ENCODE measurements around the gene CCDC150.

Gene CCDC150

DNA sequence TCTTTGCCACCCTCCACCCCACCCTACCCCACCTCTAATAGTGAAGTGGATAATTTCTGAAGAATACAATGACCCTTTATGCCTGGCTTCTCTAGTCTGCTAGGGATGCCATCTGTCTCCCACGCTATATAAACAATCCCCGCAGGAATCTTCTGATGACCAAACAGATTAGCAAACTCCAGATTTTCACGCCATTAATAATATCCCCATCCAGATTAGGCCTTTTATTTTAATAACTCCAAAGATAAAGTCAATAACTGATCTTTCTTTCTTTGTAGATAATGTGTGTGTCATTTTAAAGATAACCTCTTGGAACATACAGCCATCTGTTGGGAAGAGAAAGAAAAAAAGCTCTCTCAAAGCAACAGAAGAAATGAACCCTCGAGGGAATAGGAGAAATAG lies 47.9 kb upstream of the CCDC150 start:
- Histone ChIP-seq H3K4me3 (replicated peaks; ENCODE audit: insufficient read depth, low read length) (no peak overlapping the region), H3K27me3 (ENCODE audit: insufficient read depth, poor library complexity, severe bottlenecking) (peaks cover 52% of the 10 kb centered on the region), H3K27ac (replicated peaks) (no peak overlapping the region)
- no peak for DNase-seq (ENCODE audit: low read depth in 1 of 2, low spot score in 1 of 2)
- TF ChIP-seq POLR2AphosphoS5 (IDR thresholded peaks at IDR 0.05; ENCODE audit: low read depth) (no peak), GABPA (IDR thresholded peaks at IDR 0.05; ENCODE audit: low read depth) (no peak), SPI1 (IDR thresholded peaks at IDR 0.05; ENCODE audit: borderline replicate concordance, low read depth) (no peak)
- TF ChIP-seq, protein P1, sequence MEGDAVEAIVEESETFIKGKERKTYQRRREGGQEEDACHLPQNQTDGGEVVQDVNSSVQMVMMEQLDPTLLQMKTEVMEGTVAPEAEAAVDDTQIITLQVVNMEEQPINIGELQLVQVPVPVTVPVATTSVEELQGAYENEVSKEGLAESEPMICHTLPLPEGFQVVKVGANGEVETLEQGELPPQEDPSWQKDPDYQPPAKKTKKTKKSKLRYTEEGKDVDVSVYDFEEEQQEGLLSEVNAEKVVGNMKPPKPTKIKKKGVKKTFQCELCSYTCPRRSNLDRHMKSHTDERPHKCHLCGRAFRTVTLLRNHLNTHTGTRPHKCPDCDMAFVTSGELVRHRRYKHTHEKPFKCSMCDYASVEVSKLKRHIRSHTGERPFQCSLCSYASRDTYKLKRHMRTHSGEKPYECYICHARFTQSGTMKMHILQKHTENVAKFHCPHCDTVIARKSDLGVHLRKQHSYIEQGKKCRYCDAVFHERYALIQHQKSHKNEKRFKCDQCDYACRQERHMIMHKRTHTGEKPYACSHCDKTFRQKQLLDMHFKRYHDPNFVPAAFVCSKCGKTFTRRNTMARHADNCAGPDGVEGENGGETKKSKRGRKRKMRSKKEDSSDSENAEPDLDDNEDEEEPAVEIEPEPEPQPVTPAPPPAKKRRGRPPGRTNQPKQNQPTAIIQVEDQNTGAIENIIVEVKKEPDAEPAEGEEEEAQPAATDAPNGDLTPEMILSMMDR (IDR thresholded peaks at IDR 0.05; ENCODE audit: insufficient read depth, low read length): no peak
- TF ChIP-seq, protein P2, sequence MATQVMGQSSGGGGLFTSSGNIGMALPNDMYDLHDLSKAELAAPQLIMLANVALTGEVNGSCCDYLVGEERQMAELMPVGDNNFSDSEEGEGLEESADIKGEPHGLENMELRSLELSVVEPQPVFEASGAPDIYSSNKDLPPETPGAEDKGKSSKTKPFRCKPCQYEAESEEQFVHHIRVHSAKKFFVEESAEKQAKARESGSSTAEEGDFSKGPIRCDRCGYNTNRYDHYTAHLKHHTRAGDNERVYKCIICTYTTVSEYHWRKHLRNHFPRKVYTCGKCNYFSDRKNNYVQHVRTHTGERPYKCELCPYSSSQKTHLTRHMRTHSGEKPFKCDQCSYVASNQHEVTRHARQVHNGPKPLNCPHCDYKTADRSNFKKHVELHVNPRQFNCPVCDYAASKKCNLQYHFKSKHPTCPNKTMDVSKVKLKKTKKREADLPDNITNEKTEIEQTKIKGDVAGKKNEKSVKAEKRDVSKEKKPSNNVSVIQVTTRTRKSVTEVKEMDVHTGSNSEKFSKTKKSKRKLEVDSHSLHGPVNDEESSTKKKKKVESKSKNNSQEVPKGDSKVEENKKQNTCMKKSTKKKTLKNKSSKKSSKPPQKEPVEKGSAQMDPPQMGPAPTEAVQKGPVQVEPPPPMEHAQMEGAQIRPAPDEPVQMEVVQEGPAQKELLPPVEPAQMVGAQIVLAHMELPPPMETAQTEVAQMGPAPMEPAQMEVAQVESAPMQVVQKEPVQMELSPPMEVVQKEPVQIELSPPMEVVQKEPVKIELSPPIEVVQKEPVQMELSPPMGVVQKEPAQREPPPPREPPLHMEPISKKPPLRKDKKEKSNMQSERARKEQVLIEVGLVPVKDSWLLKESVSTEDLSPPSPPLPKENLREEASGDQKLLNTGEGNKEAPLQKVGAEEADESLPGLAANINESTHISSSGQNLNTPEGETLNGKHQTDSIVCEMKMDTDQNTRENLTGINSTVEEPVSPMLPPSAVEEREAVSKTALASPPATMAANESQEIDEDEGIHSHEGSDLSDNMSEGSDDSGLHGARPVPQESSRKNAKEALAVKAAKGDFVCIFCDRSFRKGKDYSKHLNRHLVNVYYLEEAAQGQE (IDR thresholded peaks at IDR 0.05; ENCODE audit: insufficient replicate concordance, low read depth): no peak

DNA sequence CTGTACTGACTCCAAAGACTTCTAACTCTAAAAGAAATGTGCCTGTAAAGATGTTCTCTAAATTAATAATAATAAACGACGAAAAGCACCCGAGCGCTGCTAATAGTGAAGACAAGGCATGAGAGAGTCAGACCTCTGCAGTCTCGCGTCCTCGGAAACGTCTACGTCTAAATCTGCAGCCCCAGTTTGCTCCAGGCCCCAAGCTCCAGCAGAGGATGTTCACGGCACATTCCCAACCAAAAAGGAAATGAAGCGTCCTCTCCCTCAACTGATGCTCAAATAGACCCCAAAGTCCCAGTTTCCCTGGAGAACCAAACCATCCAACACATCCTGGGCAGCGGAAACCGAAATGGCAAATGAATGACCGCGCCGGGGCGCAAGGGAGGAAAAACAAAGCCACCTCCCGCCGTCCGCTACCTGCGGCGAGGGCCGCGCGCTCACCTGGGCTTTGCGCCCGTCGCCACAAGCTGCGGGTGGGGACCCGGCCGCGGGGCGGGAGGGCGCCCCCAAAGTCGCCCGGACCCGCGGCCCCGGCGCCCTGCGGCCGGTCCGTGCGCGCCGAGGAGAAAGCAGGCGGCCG lies 47.1 kb upstream of the CCDC150 start:
- H3K27me3 ChIP-seq (ENCODE audit: insufficient read depth, poor library complexity, severe bottlenecking): peaks cover 52% of the 10 kb centered on the region
- DNase-seq (ENCODE audit: low read depth in 1 of 2, low spot score in 1 of 2): peak in 1 of 2 experiments; percentile 1
- no peak overlapping the region for H3K27ac ChIP-seq (replicated peaks)

DNA sequence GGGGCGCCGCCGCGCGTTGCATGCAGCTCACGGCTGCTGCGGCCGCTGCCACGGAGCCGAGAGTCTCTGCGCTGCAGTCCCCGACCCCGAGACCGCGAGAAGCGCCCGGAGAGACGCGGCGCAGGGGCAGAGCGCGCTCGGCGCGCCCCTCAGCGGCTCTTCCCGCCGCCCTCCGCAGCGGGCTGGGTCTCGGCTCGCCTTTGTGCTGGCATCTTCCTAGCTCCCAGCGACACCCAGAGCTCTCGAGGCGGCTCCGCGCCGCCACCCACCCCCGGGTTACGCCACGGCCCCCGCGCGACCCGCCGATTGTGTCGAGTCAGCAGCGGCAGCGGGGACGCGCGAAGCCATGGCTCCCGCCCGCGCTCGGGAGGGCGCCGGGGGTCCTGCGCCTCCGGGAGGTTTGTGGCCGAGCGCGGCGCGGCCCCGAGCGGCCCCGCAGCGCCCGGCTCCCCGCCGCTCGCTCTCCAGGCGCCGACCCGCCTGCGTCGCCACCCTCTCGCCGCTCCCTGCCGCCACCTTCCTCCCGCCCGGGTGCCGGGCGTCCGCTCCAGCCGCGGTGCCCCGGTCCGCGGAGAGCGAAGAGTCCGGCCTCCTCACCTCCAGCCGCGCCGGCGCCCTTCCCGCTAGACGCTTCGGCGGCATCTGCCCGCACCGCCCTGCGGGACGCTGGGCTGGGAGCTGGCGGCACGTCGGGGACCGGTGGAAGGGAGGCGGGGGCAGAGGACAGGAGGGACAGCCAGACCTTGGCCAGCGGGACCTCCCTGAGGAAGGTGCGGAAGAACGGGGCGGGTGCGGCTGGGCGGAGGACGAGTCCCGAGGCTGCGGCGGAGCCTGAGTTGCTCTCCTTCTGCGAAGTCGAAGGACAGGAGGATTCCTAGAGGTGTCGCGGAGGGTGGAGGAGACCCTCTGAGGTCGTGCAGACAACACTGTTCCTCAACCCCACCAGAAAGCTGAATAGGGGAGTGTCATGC lies 46.3 kb upstream of the CCDC150 start, which contains the start of gene HECW2:
HECW2 (minus strand) TSS at position 644 of the 971 bp plus-strand sequence.
- Histone ChIP-seq H3K4me3 (replicated peaks; ENCODE audit: insufficient read depth, low read length) (peak within 1 kb of the TSS; percentile 54), H3K27ac (replicated peaks) (no peak within 1 kb of the TSS), H3K27me3 (ENCODE audit: insufficient read depth, poor library complexity, severe bottlenecking) (peaks cover 49% of the 10 kb centered on the region)
- TF ChIP-seq GABPA (IDR thresholded peaks at IDR 0.05; ENCODE audit: low read depth) (no peak), SPI1 (IDR thresholded peaks at IDR 0.05; ENCODE audit: borderline replicate concordance, low read depth) (no peak), POLR2AphosphoS5 (IDR thresholded peaks at IDR 0.05; ENCODE audit: low read depth) (no peak)
- TF ChIP-seq, protein P2 (IDR thresholded peaks at IDR 0.05; ENCODE audit: insufficient replicate concordance, low read depth): no peak
- TF ChIP-seq, protein P1 (IDR thresholded peaks at IDR 0.05; ENCODE audit: insufficient read depth, low read length): no peak
- DNase-seq (ENCODE audit: low read depth in 1 of 2, low spot score in 1 of 2): peak in 1 of 2 experiments; percentile 9

More for the DNA sequence above, 47.1 kb upstream of the CCDC150 start:
- H3K4me3 ChIP-seq (replicated peaks; ENCODE audit: insufficient read depth, low read length): peak overlapping the region; percentile 54
- TF ChIP-seq, protein P2 (IDR thresholded peaks at IDR 0.05; ENCODE audit: insufficient replicate concordance, low read depth): no peak
- no peak for TF ChIP-seq SPI1 (IDR thresholded peaks at IDR 0.05; ENCODE audit: borderline replicate concordance, low read depth)
- TF ChIP-seq, protein P1 (IDR thresholded peaks at IDR 0.05; ENCODE audit: insufficient read depth, low read length): no peak
- no peak for TF ChIP-seq GABPA (IDR thresholded peaks at IDR 0.05; ENCODE audit: low read depth)
- TF ChIP-seq POLR2AphosphoS5 (IDR thresholded peaks at IDR 0.05; ENCODE audit: low read depth): no peak

All from HL-60 (cell line).